SH-SY5Y (cell line): Measurements from ENCODE around the gene NTRK2.

Source experiments
- GATA2 ChIP-seq: IDR thresholded peaks from 2 replicates; pipeline ENCODE4 v1.6.1; 2011; ENCODE audit warnings: mild to moderate bottlenecking, low read depth, low read length
- GATA3 ChIP-seq: IDR thresholded peaks from 2 replicates; pipeline ENCODE4 v1.6.1; 2011; ENCODE audit warnings: low read depth, mild to moderate bottlenecking, low read length, moderate library complexity

DNA sequence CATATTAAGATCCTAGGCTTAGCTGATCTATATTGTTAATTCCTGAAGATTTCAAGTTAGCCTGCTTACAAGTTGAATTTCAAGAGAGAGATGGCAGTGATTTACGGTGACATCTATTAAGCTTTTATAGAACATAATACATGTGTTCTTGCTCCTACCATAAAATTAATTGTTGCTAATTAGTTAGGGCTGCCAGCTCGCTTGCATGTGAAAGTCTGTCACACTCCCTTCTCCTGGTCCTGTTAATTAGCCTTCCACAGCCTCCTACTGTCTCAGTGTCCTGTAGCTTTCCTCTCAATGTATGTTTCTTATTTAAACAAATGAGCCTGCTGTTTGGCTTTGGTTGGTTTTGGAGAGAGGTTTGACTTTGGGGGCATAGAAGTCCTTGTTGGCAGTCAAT lies 247.2 kb downstream of the NTRK2 start:
- no peak for TF ChIP-seq GATA2
- no peak for TF ChIP-seq GATA3
